Endothelial cell of umbilical vein (primary cell): ENCODE results near the gene CIC.

ENCODE experiments used
- EZH2 ChIP-seq: IDR thresholded peaks from 2 replicates; pipeline ENCODE4 v1.6.1; 2012; ENCODE audit warnings: borderline replicate concordance, low read depth, mild to moderate bottlenecking, moderate library complexity, low read length, inconsistent platforms; ENCODE audit not compliant: severe bottlenecking
- FOS ChIP-seq: IDR thresholded peaks from 2 replicates; pipeline ENCODE4 v1.6.1; 2011; ENCODE audit warnings: mild to moderate bottlenecking, low read length, moderate library complexity, borderline replicate concordance; ENCODE audit not compliant: insufficient read depth
- POLR2A ChIP-seq: IDR thresholded peaks from 2 replicates; pipeline ENCODE4 v1.6.1; 2012; ENCODE audit warnings: low read depth, mild to moderate bottlenecking, control low read depth, low read length
- POLR2AphosphoS5 ChIP-seq: IDR thresholded peaks from 2 replicates; pipeline ENCODE4 v1.6.1; 2012; ENCODE audit warnings: low read depth, mild to moderate bottlenecking, control low read depth, low read length, moderate library complexity; ENCODE audit not compliant: insufficient read depth
- TF ChIP-seq, protein P1 (sequence below), 2 donors: IDR thresholded peaks; 1 replicate in 1 of 2; 2 replicates in 1 of 2; pipeline ENCODE4 v1.5.1; 2011; ENCODE audit warnings: low read length in 2 of 2, mild to moderate bottlenecking in 2 of 2, moderate library complexity in 2 of 2, control low read depth in 1 of 2, inconsistent platforms in 1 of 2, low read depth in 1 of 2; ENCODE audit not compliant: insufficient read depth in 1 of 2; ENCODE audit errors: extremely low read depth in 1 of 2

DNA sequence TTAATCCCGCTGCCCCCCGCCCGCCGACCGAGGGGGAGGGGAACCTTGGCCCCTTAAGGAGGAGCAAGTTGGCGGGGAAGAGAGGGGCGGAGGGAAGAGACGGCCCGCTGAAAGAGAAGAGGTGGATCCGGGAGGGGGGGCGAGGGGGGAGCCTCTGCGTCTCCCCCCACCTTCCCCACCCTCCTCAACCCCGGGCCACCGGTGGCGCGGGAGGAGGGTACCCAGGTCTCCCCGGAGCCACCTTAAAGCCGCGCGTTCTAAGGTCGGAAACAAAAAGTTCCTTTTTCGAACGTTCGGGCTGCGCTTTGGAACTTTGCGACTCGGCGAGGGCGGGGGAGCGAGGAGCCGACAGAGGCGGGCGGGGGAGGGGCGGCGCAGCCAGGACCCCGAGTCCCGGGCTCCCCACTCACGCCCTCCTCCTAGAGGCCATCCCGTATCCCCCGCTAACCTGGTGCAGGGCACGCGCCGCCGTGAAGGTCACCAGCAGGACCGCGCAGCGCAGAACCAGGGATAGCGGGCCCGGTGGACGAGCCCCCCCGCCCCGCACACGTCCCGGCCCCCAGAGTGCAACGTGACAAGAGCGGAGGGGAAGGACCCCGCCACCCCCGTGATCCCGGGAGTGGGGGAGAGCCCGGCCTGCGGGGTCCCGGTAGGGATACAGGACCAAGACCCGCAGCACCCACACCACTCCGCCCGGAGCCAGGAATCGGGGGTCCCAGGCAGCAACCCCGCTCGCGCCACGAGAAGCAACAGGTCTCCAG lies 14.8 kb upstream of the CIC start:
- TF ChIP-seq POLR2A (peak; percentile 41), EZH2 (no peak), FOS (no peak), POLR2AphosphoS5 (peak; percentile 43)
- TF ChIP-seq, protein P1, sequence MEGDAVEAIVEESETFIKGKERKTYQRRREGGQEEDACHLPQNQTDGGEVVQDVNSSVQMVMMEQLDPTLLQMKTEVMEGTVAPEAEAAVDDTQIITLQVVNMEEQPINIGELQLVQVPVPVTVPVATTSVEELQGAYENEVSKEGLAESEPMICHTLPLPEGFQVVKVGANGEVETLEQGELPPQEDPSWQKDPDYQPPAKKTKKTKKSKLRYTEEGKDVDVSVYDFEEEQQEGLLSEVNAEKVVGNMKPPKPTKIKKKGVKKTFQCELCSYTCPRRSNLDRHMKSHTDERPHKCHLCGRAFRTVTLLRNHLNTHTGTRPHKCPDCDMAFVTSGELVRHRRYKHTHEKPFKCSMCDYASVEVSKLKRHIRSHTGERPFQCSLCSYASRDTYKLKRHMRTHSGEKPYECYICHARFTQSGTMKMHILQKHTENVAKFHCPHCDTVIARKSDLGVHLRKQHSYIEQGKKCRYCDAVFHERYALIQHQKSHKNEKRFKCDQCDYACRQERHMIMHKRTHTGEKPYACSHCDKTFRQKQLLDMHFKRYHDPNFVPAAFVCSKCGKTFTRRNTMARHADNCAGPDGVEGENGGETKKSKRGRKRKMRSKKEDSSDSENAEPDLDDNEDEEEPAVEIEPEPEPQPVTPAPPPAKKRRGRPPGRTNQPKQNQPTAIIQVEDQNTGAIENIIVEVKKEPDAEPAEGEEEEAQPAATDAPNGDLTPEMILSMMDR (IDR thresholded peaks at IDR 0.05; ENCODE audit: extremely low read depth in 1 of 2, insufficient read depth in 1 of 2, low read depth in 1 of 2, low read length in 2 of 2), result no peak
